Loucy (cell line): ENCODE measurements around the gene DRC7.

Experiments used
- H2AFZ ChIP-seq: fragments of 200-600 bp; sonication (generic); 2 replicates; pipeline ENCODE4 v1.6.0; 2016; ENCODE audit warnings: antibody characterized with exemption, mild to moderate bottlenecking, low read length, moderate library complexity
- H3F3A ChIP-seq: fragments of 200-600 bp; 2 replicates; pipeline ENCODE4 v1.6.0; 2016; ENCODE audit warnings: antibody characterized with exemption, low read depth, mild to moderate bottlenecking
- H3K27me3 ChIP-seq: fragments of 200-600 bp; sonication (generic); 2 replicates; pipeline ENCODE4 v1.6.1; 2014; ENCODE audit warnings: low read length, mild to moderate bottlenecking; ENCODE audit not compliant: insufficient read depth, poor library complexity, severe bottlenecking
- H3K36me3 ChIP-seq: fragments of 200-600 bp; sonication (generic); 2 replicates; pipeline ENCODE4 v1.6.1; 2016; ENCODE audit warnings: low read length; ENCODE audit not compliant: insufficient read depth
- H3K4me1 ChIP-seq: fragments of 200-600 bp; sonication (generic); 2 replicates; pipeline ENCODE4 v1.5.1; 2014; ENCODE audit warnings: low read length, mild to moderate bottlenecking; ENCODE audit not compliant: insufficient read depth, poor library complexity, severe bottlenecking
- H3K4me2 ChIP-seq: fragments of 200-600 bp; sonication (generic); 2 replicates; pipeline ENCODE4 v1.6.0; 2014; ENCODE audit warnings: antibody characterized with exemption, low read length, low read depth, mild to moderate bottlenecking; ENCODE audit not compliant: poor library complexity, severe bottlenecking
- H3K4me3 ChIP-seq: fragments of 200-600 bp; sonication (generic); 2 replicates; pipeline ENCODE4 v1.5.1; 2014; ENCODE audit warnings: low read length, mild to moderate bottlenecking, mixed read lengths; ENCODE audit not compliant: poor library complexity, severe bottlenecking
- H3K79me2 ChIP-seq: fragments of 200-600 bp; sonication (generic); 2 replicates; pipeline ENCODE4 v1.6.1; 2014; ENCODE audit warnings: low read length; ENCODE audit not compliant: insufficient read depth
- H3K9ac ChIP-seq: fragments of 200-600 bp; sonication (generic); 2 replicates; pipeline ENCODE4 v1.6.0; 2014; ENCODE audit warnings: mild to moderate bottlenecking, low read depth, low read length, moderate library complexity; ENCODE audit not compliant: poor library complexity, severe bottlenecking
- H3K9me2 ChIP-seq: fragments of 200-600 bp; sonication (generic); replicated peaks from 2 replicates; pipeline ENCODE4 v1.6.1; 2016; ENCODE audit warnings: low read depth, low read length, mixed read lengths
- H3K9me3 ChIP-seq: fragments of 200-600 bp; sonication (generic); 2 replicates; pipeline ENCODE4 v1.6.1; 2014; ENCODE audit warnings: mild to moderate bottlenecking, antibody characterized with exemption, low read length, low read depth; ENCODE audit not compliant: insufficient read depth
- H4K20me1 ChIP-seq: fragments of 200-600 bp; sonication (generic); 2 replicates; pipeline ENCODE4 v1.6.0; 2014; ENCODE audit warnings: antibody characterized with exemption, low read length, mild to moderate bottlenecking; ENCODE audit not compliant: insufficient read depth, poor library complexity, severe bottlenecking
- EZH2phosphoT487 ChIP-seq: fragments of 200-600 bp; IDR thresholded peaks from 2 replicates; pipeline ENCODE4 v1.6.1; 2018; ENCODE audit warnings: antibody characterized with exemption, mild to moderate bottlenecking, moderate library complexity, borderline replicate concordance
- TF ChIP-seq, protein P1 (sequence below): fragments of 200-600 bp; sonication (generic); conservative IDR thresholded peaks from 2 replicates; pipeline ENCODE4 v1.5.1; 2014; ENCODE audit warnings: mild to moderate bottlenecking, antibody characterized with exemption, low read length

DRC7 gene

DNA sequence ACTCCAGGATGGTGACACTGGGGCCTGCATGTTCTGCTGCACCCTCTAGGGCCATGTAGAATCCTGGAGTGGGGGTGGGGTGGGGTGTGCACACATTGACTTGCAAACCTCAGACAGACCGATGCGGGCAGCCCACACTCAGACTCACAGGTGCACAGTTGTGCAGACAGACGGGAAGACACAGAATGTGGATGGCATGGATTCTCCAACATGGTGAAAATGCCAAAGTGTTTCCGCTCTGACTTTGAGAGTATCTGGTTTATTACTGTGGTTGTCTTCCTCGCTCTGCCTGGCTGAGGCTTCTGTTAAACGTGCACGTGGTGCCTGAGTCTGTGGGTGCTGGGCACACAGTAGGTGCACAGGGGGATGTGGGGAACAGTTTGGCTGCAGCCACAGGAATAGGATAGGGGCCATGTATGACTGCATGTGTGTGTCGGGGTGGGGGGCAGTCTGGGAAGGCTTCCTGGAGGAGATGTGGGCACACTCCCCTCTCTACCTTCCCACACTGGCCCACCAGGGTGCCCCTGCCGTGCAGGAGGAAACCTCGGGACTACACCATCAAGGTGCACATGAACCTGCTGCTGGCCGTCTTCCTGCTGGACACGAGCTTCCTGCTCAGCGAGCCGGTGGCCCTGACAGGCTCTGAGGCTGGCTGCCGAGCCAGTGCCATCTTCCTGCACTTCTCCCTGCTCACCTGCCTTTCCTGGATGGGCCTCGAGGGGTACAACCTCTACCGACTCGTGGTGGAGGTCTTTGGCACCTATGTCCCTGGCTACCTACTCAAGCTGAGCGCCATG is 35.5 kb upstream of the DRC7 start:
- H3K79me2 ChIP-seq, result no peaks in the 10 kb centered on the region
- H3K9ac ChIP-seq, result no peak overlapping the region
- H3K36me3 ChIP-seq, result no peaks in the 10 kb centered on the region
- peaks cover 4% of the 10 kb centered on the region for H3K4me1 ChIP-seq
- H3K27me3 ChIP-seq, result no peaks in the 10 kb centered on the region
- H3K4me3 ChIP-seq, result no peak overlapping the region
- TF ChIP-seq EZH2phosphoT487, result no peak
- TF ChIP-seq, protein P1, sequence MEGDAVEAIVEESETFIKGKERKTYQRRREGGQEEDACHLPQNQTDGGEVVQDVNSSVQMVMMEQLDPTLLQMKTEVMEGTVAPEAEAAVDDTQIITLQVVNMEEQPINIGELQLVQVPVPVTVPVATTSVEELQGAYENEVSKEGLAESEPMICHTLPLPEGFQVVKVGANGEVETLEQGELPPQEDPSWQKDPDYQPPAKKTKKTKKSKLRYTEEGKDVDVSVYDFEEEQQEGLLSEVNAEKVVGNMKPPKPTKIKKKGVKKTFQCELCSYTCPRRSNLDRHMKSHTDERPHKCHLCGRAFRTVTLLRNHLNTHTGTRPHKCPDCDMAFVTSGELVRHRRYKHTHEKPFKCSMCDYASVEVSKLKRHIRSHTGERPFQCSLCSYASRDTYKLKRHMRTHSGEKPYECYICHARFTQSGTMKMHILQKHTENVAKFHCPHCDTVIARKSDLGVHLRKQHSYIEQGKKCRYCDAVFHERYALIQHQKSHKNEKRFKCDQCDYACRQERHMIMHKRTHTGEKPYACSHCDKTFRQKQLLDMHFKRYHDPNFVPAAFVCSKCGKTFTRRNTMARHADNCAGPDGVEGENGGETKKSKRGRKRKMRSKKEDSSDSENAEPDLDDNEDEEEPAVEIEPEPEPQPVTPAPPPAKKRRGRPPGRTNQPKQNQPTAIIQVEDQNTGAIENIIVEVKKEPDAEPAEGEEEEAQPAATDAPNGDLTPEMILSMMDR, result no peak
- no peaks in the 10 kb centered on the region for H4K20me1 ChIP-seq
- H3K4me2 ChIP-seq, result no peak overlapping the region
- H2AFZ ChIP-seq, result no peak overlapping the region
- no peaks in the 10 kb centered on the region for H3K9me2 ChIP-seq
- no peaks in the 10 kb centered on the region for H3K9me3 ChIP-seq
- no peaks in the 10 kb centered on the region for H3F3A ChIP-seq

DNA sequence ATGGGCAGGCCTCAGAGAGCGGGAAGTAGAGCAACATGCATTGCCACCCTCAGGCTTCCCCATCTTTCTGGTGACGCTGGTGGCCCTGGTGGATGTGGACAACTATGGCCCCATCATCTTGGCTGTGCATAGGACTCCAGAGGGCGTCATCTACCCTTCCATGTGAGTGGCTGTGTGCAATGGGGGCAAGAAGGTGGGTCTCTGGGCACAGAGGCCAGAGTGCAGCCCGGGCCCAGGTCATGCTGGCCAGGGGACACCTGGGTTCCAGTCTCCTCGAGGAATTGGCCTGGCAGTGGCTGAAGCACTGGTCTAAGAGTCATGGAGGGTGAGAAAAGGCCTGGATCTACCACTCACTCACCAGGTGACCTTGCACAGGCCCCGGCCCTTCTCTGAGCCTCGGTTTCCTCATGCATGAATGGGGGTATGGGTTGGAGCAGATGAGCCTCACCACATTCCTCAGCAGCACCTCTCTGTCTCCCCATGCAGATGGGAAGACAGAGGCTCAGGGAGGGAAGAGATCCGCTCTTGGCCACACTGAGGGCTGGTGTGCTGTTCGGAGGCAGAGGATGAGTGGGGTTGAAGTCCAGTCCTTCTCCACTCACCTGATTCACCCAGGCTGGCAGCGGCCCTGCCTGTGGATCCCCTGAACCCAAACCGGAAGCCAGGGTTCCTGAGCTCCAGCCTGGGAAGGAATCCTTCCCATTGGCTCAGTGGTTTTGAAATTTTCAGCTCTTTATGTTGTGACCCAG is 33.7 kb upstream of the DRC7 start:
- Histone ChIP-seq H3K4me3 (no peak overlapping the region), H3K79me2 (no peaks in the 10 kb centered on the region), H3K4me1 (peaks cover 4% of the 10 kb centered on the region), H3K27me3 (no peaks in the 10 kb centered on the region), H3K9me2 (no peaks in the 10 kb centered on the region), H4K20me1 (no peaks in the 10 kb centered on the region), H3F3A (no peaks in the 10 kb centered on the region), H3K9ac (no peak overlapping the region), H3K36me3 (no peaks in the 10 kb centered on the region), H3K9me3 (no peaks in the 10 kb centered on the region), H3K4me2 (no peak overlapping the region), H2AFZ (no peak overlapping the region)
- no peak for TF ChIP-seq EZH2phosphoT487
- TF ChIP-seq, protein P1, result peak; percentile 53

DNA sequence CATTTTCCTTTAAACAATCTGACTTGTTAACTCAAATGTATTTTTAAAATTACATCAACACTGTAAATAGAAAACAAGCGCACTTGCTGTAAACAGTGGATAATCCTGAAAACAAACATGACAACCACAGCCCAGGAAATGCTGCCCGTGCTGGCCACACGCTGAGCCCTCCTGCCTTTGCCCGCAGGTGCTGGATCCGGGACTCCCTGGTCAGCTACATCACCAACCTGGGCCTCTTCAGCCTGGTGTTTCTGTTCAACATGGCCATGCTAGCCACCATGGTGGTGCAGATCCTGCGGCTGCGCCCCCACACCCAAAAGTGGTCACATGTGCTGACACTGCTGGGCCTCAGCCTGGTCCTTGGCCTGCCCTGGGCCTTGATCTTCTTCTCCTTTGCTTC is 33.1 kb upstream of the DRC7 start:
- Histone ChIP-seq H3K4me1 (peaks cover 4% of the 10 kb centered on the region), H2AFZ (no peak overlapping the region), H3K4me3 (no peak overlapping the region), H4K20me1 (no peaks in the 10 kb centered on the region), H3F3A (no peaks in the 10 kb centered on the region), H3K79me2 (no peaks in the 10 kb centered on the region), H3K4me2 (no peak overlapping the region), H3K9me2 (no peaks in the 10 kb centered on the region), H3K9me3 (no peaks in the 10 kb centered on the region), H3K9ac (no peak overlapping the region), H3K27me3 (no peaks in the 10 kb centered on the region), H3K36me3 (no peaks in the 10 kb centered on the region)
- no peak for TF ChIP-seq EZH2phosphoT487
- TF ChIP-seq, protein P1, result no peak
